HG03060 (cell line): ENCODE results near the gene MYBL2.
"Not testable (repeated sequence)": the region's sequence is repeated elsewhere in the genome, so short reads cannot be mapped to it uniquely, and the experiment has no call there.

Source experiments
- ATAC-seq: cut with Tn5 transposase; IDR thresholded peaks from one replicate; pipeline ENCODE4 v1.9.1; 2021; ENCODE audit warnings: low read depth, moderate number of reproducible peaks; ENCODE audit not compliant: unreplicated experiment

Gene MYBL2

DNA sequence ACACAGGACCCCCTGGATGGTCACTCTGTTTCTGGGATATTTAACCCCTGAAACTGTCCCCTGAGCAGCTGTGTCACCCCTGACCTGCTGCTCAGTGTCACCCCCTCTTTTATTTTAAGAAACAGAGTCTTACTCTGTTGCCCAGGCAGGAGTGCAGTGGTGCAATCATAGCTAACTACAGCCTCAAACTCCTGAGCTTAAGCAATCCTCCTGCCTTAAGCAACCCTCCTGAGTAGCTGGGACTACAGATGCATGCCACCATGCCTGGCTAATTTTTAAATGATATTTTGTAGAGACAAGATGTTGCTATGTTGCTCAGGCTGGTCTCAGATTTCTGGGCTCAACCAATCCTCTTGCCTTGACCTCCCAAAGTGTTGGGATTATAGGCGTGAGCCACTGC lies 81.4 kb downstream of the MYBL2 start:
- no peak for ATAC-seq

DNA sequence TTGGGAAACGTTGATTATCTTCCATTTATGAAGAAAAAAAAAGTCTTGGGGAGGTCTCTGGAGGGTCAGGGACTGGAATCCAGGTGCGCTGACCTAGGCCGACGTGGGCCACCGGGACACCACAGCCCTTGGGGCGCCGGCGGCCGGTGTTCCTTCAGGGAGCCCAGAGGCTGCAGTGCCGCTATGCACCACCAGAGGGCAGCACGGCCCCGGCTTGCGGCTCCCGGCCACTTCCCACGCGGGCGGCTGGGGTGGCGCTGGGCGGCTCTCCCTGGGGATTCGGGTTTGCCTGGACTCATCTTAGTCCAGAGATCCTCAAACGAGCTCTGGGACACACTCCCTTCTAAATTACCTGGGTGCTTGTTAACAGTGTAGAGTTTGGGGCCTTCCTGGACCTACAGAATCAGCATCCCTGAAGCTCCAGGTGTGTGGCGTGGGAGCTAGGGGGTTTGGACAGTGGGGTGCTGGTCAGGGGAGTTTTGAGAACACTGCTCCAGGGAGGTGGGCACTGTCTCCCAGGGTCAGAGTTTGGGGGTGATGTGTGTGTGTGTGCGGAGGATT lies 82.9 kb downstream of the MYBL2 start:
- no peak for ATAC-seq

DNA sequence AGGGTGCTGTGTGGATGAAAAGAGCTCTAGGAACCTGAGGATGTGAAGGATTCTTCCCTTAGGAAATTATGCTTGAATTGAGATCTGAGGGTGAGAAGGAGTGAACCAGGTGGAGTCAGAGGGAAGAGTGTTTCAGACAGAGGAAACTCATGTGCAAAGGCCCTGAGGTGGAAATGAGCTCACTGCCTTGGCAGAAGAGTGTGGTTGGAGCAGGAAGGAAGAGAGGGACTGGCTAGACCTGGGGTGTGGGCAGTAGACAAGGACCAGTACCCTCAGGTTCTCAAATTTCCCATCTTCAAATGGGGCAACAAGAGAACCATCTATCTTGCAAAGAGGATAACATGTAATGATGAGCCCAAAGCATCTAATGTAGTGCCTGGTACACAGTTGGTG lies 83.9 kb downstream of the MYBL2 start:
- no peak for ATAC-seq

DNA sequence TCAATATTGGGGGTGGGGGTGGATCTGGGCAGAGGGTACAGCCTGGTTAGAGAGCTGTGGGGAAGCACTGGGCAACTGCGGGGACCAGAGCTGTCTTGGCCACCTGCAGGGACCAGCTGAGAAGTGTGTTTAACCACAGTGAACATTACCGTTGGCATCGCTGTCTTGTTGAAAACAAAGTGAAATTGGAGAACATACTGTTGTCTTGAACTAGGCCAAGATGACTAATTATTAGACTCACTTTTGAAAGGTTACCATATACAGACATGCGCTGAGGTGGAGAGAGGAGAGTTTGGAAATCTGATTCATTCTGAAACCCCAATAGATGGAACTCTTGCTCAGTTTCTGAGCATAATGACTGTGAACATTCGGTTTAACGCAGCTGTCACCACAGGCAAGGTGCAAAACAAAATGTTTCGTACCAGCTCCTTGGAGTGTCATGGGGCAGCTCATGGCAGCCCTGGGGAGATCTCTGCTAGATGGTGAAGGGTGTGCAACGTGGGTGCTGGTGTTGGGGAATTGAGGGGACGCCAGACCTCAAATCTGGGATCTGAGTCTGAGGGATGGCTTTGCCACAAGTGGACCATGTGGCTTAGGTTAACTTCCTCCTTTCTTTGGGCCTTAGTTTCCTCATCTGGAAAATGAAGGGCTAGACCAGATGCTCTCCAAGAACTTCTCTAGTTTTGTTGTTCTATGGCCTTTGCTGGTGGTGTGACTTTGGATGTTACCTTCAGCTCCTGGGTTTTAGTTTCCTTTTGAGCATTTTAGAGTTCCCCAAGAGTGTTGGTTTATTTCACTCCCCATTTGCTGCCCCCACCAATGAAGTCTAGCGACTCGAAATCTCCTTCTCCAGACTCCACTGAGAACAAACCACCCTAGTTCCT lies 84.5 kb downstream of the MYBL2 start:
- peak; percentile 83 for ATAC-seq

DNA sequence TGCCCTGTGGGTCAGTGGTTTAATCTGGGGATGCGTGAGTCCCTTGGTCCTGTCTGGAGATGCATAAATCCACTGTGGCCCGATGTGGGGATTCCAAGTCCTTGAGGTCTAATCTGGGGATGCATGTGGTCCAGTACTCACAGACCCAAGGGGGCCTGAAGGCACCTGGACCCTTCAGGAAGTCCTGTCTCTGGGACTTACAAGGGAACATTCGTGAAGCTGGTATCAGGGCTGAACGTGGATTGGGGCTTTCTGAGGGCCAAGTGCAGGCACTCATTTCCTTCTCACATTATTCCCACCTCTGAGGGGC lies 85.1 kb downstream of the MYBL2 start:
- no peak for ATAC-seq

DNA sequence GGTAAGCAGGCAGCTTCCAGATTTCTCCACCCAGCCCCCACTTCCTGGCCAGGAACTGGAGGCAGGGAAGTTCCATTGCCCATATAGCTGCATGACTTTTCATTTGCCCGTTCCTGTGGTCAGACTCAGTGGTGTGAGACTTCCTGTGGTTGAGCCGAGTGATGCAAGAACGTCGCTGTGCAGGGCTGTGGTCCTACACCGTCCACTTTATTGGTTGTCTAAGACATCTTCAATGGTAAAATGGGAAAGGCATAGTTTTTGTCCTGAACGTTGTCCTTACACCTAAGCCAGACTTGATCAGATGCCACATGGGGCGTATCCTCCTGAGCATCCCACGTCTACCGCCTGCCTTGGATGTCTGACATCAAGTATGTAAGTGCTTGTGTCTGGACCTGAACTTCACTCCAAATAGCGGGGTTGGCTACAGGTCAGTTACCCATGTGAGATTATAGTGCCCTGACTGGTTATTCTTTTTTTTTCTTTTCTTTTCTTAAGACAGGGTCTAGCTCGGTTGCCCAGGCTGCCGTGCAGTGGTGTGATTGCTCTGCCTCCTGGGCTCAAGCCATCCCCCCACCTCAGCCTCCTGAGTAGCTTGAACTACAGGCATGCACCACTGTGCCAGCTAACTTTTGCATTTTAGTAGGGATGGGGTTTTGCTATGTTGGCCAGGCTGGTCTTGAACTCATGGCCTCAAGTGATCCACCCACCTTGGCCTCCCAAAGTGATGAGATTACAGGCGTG lies 85.8 kb downstream of the MYBL2 start:
- peak; percentile 30 for ATAC-seq

DNA sequence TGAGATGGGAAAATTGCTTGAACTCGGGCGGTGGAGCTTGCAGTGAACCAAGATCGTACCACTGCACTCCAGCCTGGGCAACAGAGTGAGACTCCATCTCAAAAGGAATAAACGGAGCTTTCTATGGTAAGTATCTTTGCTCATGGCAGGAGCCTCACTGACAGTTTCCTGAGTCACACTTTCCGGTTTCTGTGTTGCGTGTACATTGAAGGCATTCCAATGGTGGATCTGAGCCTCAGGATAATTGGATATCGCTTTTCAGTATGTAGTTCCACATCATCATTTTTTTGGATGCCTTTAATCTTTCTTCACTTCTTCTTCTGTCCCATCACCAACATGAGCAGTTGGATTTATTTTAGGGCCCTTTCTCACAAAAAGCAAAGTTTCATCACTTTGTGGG lies 88.5 kb downstream of the MYBL2 start:
- no peak for ATAC-seq

DNA sequence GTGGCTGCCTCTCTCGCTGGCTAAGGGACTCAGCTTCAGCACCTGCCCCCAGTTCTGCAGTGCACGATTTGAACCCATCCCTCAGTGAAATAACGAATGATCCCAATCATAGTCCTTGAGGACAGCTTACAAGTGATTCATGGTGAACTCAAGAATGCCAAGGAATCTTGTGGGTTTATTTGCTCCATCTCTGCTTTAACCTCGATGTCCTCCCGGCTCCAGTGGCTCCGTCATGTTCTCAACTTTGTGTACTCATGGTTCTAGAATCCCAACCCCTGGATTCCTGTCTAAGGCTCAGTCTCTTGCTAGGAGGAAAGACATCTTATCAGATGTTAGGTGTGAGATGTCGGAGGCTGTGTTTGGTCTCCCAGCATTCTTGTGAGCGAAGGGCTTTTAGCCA lies 88.9 kb downstream of the MYBL2 start:
- ATAC-seq: no peak

DNA sequence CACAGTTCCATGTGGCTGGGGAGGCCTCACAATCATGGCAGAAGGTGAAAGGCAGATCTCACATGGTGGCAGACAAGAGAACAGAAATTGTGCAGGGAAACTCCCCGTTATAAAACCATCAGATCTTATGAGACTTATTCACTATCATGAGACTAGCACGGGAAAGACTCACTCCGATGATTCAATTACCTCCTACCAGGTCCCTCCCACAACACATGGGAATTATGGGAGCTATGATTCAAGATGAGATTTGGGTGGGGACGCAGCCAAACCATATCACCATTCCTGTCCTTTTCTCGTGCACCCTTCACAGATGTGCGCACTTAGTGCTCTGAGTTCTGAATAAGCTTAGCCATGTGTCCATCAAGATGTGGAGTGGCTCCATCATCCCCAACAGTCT lies 91.0 kb downstream of the MYBL2 start:
- ATAC-seq: not testable (repeated sequence)

DNA sequence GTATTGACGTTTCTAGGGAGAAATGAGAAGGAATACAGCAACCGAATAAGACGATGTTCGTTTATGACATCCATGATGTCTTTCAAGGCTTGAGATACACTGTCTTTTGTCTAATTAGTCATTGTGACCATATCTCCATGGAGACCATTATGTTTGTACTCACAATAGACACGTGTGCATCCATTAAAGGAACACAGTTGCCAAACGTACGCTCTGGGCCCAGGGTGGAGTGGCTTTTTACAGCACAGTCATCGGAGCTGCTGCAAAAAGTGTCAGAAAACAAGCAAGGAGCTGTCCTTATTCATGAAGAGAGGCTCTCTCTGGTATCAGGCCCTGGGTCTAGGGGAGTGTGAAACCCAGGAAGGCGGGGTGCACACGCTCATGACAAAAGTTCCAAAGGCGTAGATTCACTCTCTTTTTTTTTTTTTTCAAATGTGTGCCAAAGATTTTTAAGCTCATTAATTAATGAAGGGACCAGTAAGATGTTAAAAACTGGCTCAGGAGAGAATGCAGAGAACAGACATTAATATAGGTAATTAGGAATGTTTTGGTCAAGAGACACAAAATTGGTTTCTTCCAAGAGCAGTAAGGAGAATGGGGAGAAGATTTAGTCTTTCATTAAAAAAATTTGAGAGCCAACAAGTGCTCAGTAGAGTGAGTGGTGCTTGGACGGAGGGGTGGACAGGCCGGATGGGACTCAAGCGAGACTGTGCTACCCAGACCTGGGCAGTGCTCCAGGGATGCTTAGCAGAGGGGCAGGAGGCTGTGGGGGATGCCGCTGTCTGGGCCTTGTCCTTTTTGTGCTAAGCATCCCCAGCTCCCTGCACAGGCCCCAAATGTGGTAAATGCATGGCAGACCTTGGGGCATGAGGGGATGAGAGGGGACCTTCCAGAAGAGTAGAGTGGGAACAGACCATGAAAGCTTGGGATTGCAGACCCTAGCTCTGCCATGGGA lies 94.7 kb downstream of the MYBL2 start:
- no peak for ATAC-seq

DNA sequence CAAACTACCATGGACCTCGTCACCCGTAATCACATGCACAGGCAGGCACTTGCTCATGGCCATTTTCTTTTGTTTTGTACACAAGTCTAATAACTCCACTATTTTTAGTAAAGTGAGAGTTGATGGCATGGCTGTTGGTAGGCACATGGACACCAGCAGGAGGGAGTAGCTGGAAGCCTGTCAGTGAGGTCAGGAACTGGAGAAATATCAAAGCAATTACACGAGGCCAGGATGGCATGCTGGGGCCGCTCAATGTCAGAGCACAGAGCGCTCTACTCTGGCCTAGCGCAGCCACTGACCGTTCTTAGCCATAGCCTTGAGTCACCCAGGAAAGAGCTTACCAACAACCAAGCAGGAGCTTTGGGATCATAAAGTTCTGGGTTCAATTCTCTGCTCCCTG lies 96.0 kb downstream of the MYBL2 start:
- no peak for ATAC-seq

DNA sequence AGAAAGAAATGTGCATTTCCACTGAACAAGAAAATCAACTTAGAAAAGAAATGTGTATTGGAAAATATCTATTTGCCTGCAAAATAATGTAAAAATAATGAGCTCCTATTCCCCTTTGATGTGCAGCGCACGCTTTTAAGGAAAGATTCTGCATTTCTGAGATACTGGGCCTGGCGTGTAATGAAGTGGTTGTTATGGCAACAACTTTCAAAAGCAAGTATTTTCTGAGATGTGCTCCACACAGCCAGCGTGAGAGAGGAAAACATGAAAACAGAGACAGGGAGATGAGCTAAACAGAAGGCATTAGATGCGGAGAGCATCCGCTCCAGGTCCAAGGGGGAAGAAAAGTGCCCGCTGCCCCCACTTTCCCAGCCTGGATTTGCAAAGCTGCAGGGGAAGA lies 99.0 kb downstream of the MYBL2 start:
- ATAC-seq: no peak
